ENCODE measurements around the gene POLR2E. TPM values are rescaled to one million over a fixed set of nuclear protein-coding genes. Genes with fewer than 3 reads are reported as not detected.

Gene POLR2E
- total and polyA plus RNA-seq, 9 of the 15 experiments (the other 6 are each of a cell fraction or from before 2014, with no cell fraction given), result 3.4 to 413 (median 244) TPM

DNA sequence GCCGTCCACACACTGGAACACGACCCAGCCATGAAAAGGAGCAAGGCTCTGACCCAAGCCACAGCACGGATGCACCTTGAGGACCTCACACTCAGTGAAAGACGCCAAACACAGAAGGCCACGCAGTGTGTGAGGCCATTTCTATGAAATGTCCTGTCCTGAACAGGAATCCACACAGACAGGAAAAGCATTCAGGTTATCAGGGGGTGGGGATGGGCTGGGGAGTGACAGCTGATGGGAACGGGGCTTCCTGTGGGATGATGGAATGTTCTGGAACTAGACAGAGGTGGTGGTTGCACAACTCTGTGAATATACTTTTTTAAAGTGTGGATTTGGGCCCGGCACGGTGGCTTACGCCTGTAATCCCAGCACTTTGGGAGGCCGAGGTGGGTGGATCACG is 39.3 kb upstream of the POLR2E start:
- Histone ChIP-seq H3K27me3 (ENCODE audit: control insufficient read depth in 2 of 2, insufficient read depth in 2 of 2, low read length in 2 of 2) (no peaks in the 10 kb centered on the region), H3K4me2 (ENCODE audit: insufficient read depth, low read length) (no peak overlapping the region), H3K79me2 (ENCODE audit: control insufficient read depth, insufficient read depth, low read length) (peaks cover 16% of the 10 kb centered on the region; the same call in 2 of the 3 replicates), H3K9me1 (ENCODE audit: control insufficient read depth, insufficient read depth, low read length) (peaks cover 3% of the 10 kb centered on the region), H3K27ac (ENCODE audit: extremely low read depth, low read depth, low read length) (no peak overlapping the region), H3K36me3 (ENCODE audit: control insufficient read depth, insufficient read depth, low read length) (peaks cover 7% of the 10 kb centered on the region; the same call in 1 of the 3 replicates), H3K4me1 (replicated peaks in 1 of 2; ENCODE audit: control insufficient read depth in 2 of 2, insufficient read depth in 2 of 2, low read length in 2 of 2) (peaks cover 5 to 69% of the 10 kb centered on the region in 2 experiments), H3K4me3 (no peak overlapping the region), H2AFZ (ENCODE audit: low read depth, low read length) (no peak overlapping the region), H3K9ac (ENCODE audit: insufficient read depth in 1 of 2, low read depth in 2 of 2, low read length in 2 of 2) (no peak overlapping the region), H4K20me1 (replicated peaks; ENCODE audit: control insufficient read depth, insufficient read depth, low read length) (no peaks in the 10 kb centered on the region; the same call in 1 of the 2 replicates), H3K9me3 (replicated peaks; ENCODE audit: control insufficient read depth, insufficient read depth, low read depth, low read length) (no peaks in the 10 kb centered on the region)
- intact Hi-C loops (cut with micrococcal nuclease), result no loop called here
- FAIRE-seq (no peak), ATAC-seq (no peak), DNase-seq (ENCODE audit: extremely low read depth in 1 of 4, low spot score in 3 of 4) (no peak)
- POLR2A ChIA-PET, result interaction anchor here (1.4 kb wide), 1 partner anchor 135 kb away, joined by 4 read pairs; the partner anchor contains the start of gene CIRBP
- no TSS peak for BruUV-seq (replicated peaks)
- 87% methylated on average over 11 of the region's 11 CpGs for WGBS (ENCODE audit: insufficient coverage, low coverage, missing lambda C conversion rate)
- no peak for TF ChIP-seq CREBBP (IDR thresholded peaks at IDR 0.05; ENCODE audit: low read depth, low read length)
- TF ChIP-seq ZKSCAN8 (CRISPR knock-in tag; IDR thresholded peaks at IDR 0.05), result no peak
- TF ChIP-seq, protein P1, sequence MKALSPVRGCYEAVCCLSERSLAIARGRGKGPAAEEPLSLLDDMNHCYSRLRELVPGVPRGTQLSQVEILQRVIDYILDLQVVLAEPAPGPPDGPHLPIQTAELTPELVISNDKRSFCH (CRISPR knock-in tag; IDR thresholded peaks at IDR 0.05), result no peak
- TF ChIP-seq, protein P1 (tag; IDR thresholded peaks at IDR 0.05), result no peak
- TF ChIP-seq, protein P2, sequence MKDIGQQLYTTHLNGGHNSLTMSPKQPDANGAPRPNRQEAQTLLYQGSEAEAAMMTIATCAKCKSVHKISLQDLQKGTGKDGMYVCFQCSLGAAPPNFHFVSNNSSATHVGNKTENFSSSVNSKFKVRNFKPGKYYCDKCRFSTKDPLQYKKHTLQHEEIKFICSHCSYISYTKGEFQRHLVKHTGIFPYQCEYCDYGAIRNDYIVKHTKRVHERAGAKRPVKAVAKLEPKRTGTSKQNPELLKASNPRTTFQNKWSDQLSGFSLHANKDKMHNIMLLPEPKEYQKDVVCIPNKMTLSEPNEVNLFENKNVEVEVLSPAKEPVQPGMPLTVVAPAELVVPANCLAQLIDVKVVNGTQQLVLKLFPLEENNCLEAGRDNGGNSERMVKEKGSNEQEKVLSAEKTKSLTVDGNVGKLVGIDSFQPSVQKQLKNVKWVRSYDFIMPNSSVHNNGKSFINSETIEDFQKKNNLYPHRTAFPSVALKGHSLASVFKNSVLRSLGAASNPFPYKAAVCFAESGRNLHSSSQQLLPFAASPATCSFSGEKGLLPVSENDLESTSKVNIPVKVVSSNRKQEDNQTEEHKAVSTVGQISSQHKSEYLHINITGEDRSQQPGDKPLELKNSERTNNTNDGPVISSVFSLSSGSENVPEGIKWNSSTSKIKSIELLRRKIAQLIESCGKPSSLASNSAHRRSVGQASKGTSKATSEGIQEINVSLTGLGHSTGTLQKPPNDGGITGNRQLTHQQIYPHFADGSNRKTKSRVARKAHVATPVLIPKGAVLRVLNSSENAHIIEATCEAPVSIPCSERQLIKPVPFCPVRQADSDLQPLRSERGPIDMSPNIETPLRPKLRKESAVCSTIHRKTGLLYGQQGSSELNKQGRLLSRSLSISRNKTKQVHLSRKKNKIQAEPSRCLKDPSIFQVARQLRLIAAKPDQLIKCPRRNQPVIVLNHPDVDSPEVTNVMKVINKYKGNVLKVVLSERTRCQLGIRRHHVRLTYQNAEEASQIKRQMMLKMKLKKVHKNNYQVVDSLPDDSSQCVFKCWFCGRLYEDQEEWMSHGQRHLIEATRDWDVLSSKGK (CRISPR knock-in tag; IDR thresholded peaks at IDR 0.05), result no peak
- TF ChIP-seq RAD51 (IDR thresholded peaks at IDR 0.05; ENCODE audit: borderline replicate concordance, low read depth), result no peak
- TF ChIP-seq RNF2 (IDR thresholded peaks at IDR 0.05), result no peak
- no peak for TF ChIP-seq TGIF2 (CRISPR knock-in tag; IDR thresholded peaks at IDR 0.05)
- TF ChIP-seq TCFL5 (CRISPR knock-in tag; conservative IDR thresholded peaks at IDR 0.05), result no peak
- no peak for TF ChIP-seq PHB2 (IDR thresholded peaks at IDR 0.05; ENCODE audit: low read depth)
- TF ChIP-seq, protein P3, sequence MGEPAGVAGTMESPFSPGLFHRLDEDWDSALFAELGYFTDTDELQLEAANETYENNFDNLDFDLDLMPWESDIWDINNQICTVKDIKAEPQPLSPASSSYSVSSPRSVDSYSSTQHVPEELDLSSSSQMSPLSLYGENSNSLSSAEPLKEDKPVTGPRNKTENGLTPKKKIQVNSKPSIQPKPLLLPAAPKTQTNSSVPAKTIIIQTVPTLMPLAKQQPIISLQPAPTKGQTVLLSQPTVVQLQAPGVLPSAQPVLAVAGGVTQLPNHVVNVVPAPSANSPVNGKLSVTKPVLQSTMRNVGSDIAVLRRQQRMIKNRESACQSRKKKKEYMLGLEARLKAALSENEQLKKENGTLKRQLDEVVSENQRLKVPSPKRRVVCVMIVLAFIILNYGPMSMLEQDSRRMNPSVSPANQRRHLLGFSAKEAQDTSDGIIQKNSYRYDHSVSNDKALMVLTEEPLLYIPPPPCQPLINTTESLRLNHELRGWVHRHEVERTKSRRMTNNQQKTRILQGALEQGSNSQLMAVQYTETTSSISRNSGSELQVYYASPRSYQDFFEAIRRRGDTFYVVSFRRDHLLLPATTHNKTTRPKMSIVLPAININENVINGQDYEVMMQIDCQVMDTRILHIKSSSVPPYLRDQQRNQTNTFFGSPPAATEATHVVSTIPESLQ (CRISPR knock-in tag; IDR thresholded peaks at IDR 0.05), result no peak
- CTCF ChIA-PET (ENCODE audit: low intra/inter-chr PET ratio), result no interaction called here
- in situ Hi-C loops (cut with MboI), result no loop called here

Measured in K562 (cell line).